ENCODE results near the gene MAP2K2. TPM values are rescaled to one million over a fixed set of nuclear protein-coding genes. Genes with fewer than 3 reads are reported as not detected.
A peak's percentile ranks its signal among the peaks of the same experiment; 100 is the strongest.

The MAP2K2 gene
- total and polyA plus RNA-seq, 9 of the 15 experiments (the other 6 are each of a cell fraction or from before 2014, with no cell fraction given) = 1.0 to 151 (median 58.3) TPM

GRCh38 chr19:4062419-4063368 is 61.2 kb downstream of the MAP2K2 start (continued):
- TF ChIP-seq ADNP (tag; IDR thresholded peaks at IDR 0.05) (peak; percentile 84), GABPB1 (CRISPR knock-in tag; IDR thresholded peaks at IDR 0.05) (no peak), ZNF589 (CRISPR knock-in tag; IDR thresholded peaks at IDR 0.05; ENCODE audit: low read depth) (no peak), FOXK2 (conservative IDR thresholded peaks at IDR 0.05 in 1 of 2, IDR thresholded peaks at IDR 0.05 in 1 of 2; ENCODE audit: low read depth in 2 of 2) (no peak), SIN3A (IDR thresholded peaks at IDR 0.05; ENCODE audit: borderline replicate concordance in 2 of 2, control insufficient read depth in 1 of 2, low read depth in 2 of 2, low read length in 2 of 2) (no peak), ZNF24 (IDR thresholded peaks at IDR 0.05) (no peak), RBM22 (IDR thresholded peaks at IDR 0.05; ENCODE audit: low read depth, low read length, poor library complexity, severe bottlenecking) (peak; percentile 53), STAT5B (CRISPR knock-in tag; IDR thresholded peaks at IDR 0.05) (no peak), ZFP1 (CRISPR knock-in tag; IDR thresholded peaks at IDR 0.05) (no peak), PML (IDR thresholded peaks at IDR 0.05; ENCODE audit: low read length) (no peak), HNRNPL (IDR thresholded peaks at IDR 0.05; ENCODE audit: low read depth, low read length) (no peak), NFE2L1 (tag; IDR thresholded peaks at IDR 0.05; ENCODE audit: borderline replicate concordance, low read depth) (no peak), MAX (CRISPR knock-in tag; IDR thresholded peaks at IDR 0.05) (0 out of 2 replicates have a peak, but pooled peaks have one; percentile 5), ARID1B (IDR thresholded peaks at IDR 0.05) (no peak), ZBTB1 (CRISPR knock-in tag; IDR thresholded peaks at IDR 0.05; ENCODE audit: borderline replicate concordance, low read depth) (no peak), MAFF (IDR thresholded peaks at IDR 0.05; ENCODE audit: low read length) (no peak), ZKSCAN1 (IDR thresholded peaks at IDR 0.05; ENCODE audit: low read depth, low read length) (no peak), TFE3 (CRISPR knock-in tag; IDR thresholded peaks at IDR 0.05) (no peak)
- TF ChIP-seq, protein P1, sequence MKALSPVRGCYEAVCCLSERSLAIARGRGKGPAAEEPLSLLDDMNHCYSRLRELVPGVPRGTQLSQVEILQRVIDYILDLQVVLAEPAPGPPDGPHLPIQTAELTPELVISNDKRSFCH (CRISPR knock-in tag; IDR thresholded peaks at IDR 0.05) = no peak
- TF ChIP-seq, protein P1 (tag; IDR thresholded peaks at IDR 0.05) = no peak
- TF ChIP-seq, protein P2, sequence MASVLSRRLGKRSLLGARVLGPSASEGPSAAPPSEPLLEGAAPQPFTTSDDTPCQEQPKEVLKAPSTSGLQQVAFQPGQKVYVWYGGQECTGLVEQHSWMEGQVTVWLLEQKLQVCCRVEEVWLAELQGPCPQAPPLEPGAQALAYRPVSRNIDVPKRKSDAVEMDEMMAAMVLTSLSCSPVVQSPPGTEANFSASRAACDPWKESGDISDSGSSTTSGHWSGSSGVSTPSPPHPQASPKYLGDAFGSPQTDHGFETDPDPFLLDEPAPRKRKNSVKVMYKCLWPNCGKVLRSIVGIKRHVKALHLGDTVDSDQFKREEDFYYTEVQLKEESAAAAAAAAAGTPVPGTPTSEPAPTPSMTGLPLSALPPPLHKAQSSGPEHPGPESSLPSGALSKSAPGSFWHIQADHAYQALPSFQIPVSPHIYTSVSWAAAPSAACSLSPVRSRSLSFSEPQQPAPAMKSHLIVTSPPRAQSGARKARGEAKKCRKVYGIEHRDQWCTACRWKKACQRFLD (CRISPR knock-in tag; IDR thresholded peaks at IDR 0.05) = no peak
- TF ChIP-seq, protein P3, sequence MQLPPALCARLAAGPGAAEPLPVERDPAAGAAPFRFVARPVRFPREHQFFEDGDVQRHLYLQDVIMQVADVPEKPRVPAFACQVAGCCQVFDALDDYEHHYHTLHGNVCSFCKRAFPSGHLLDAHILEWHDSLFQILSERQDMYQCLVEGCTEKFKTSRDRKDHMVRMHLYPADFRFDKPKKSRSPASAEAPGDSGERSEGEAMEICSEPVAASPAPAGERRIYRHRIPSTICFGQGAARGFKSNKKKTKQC (CRISPR knock-in tag; IDR thresholded peaks at IDR 0.05) = no peak
- TF ChIP-seq, protein P4, sequence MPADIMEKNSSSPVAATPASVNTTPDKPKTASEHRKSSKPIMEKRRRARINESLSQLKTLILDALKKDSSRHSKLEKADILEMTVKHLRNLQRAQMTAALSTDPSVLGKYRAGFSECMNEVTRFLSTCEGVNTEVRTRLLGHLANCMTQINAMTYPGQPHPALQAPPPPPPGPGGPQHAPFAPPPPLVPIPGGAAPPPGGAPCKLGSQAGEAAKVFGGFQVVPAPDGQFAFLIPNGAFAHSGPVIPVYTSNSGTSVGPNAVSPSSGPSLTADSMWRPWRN (IDR thresholded peaks at IDR 0.05; ENCODE audit: low read depth) = no peak
